ENCODE data around the gene SELENOO. TPM values are rescaled to one million over a fixed set of nuclear protein-coding genes. Genes with fewer than 3 reads are reported as not detected.

The SELENOO gene
- total RNA-seq, 1 experiment from 2014 or later = 28.6 TPM

DNA sequence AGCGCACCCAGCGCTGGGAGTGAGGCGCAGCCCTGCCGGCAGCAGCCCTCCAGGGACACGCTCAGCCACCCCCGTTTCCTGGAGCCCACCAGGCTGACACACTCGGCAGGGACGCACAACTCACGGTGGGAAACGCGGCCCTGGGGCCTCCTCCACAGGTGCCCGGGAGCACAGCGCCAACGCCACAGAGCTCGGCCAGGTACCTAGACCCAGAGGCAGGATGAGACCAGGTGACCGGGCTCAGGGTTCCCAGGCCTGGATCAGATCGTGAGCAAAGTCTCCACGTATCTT is 26.0 kb downstream of the SELENOO start:
- Mint-ChIP-seq H3K4me3 (ENCODE audit: low read depth, unreplicated experiment) (no peak overlapping the region), H3K27ac (ENCODE audit: unreplicated experiment) (no peak overlapping the region), H3K9me3 (ENCODE audit: low read depth, unreplicated experiment) (no peaks in the 10 kb centered on the region), H3K36me3 (ENCODE audit: insufficient read depth, unreplicated experiment) (peaks cover 57% of the 10 kb centered on the region), H3K27me3 (ENCODE audit: unreplicated experiment) (no peaks in the 10 kb centered on the region), H3K4me1 (ENCODE audit: low read depth, unreplicated experiment) (no peaks in the 10 kb centered on the region)
- no peak for DNase-seq
- intact Hi-C loops (cut with micrococcal nuclease; ENCODE audit: unreplicated experiment) = no loop called here
- BruUV-seq (replicated peaks) = no TSS peak
- CTCF ChIA-PET = interaction anchor here (0.5 kb wide), 1 partner anchor 67 kb away, joined by 3 read pairs; no protein-coding TSS in a partner anchor
- TF ChIP-seq CTCF (IDR thresholded peaks at IDR 0.05; ENCODE audit: unreplicated experiment) = no peak

- Mint-ChIP-seq H3K36me3 (ENCODE audit: insufficient read depth, unreplicated experiment) (peaks cover 57% of the 10 kb centered on the region), H3K4me3 (ENCODE audit: low read depth, unreplicated experiment) (no peak overlapping the region), H3K4me1 (ENCODE audit: low read depth, unreplicated experiment) (no peaks in the 10 kb centered on the region), H3K27ac (ENCODE audit: unreplicated experiment) (no peak overlapping the region), H3K9me3 (ENCODE audit: low read depth, unreplicated experiment) (no peaks in the 10 kb centered on the region), H3K27me3 (ENCODE audit: unreplicated experiment) (no peaks in the 10 kb centered on the region)
- TF ChIP-seq CTCF (IDR thresholded peaks at IDR 0.05; ENCODE audit: unreplicated experiment) = no peak
- CTCF ChIA-PET = interaction anchor here (0.5 kb wide), 1 partner anchor 66 kb away, joined by 3 read pairs; no protein-coding TSS in a partner anchor
- no TSS peak for BruUV-seq (replicated peaks)
- intact Hi-C loops (cut with micrococcal nuclease; ENCODE audit: unreplicated experiment) = no loop called here
- DNase-seq = no peak
Measured at GRCh38 chr22:50227579-50228215, 26.9 kb downstream of the SELENOO start.

DNA sequence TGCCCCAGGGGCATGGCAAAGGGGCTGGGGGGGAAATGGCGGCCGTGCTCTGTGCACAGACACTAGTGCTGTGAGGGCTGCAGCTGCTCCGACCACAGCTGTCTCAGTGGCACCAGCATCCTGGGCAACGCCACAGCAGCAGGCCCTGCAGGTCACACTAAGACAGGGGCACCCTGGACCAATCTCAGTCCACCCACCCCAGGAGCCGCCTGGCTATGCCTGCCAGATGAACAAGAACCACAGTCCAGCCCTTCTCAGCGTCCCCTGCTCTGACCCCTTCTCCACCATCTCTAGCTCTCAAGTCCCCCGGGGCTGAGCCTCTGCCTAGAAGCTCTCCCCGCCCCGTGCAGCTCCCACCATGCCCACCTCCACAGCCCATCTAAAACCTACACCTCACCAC is 27.6 kb downstream of the SELENOO start:
- CTCF ChIA-PET = no interaction called here

DNA sequence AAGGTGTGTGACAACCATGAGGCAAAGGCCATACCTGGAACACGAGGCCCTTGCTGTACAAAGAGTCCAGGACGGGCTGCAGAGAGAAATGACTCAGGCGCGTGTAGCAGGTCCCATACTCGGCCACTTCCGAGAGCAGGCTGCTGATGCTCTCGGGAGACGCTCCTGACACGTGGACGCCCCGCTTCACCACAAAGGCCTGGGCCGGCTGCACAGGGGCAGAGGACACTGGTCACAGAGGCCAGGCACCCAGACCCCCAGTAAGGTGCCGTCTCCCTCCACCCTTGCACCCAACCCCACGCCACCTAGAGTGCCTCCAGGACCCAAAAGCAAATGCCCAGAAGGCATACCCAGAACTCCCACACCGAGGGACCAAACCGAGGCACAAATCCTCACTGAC is 28.6 kb downstream of the SELENOO start:
- Mint-ChIP-seq H3K9me3 (ENCODE audit: low read depth, unreplicated experiment) (no peaks in the 10 kb centered on the region), H3K4me1 (ENCODE audit: low read depth, unreplicated experiment) (no peaks in the 10 kb centered on the region), H3K27ac (ENCODE audit: unreplicated experiment) (no peak overlapping the region), H3K36me3 (ENCODE audit: insufficient read depth, unreplicated experiment) (peaks cover 49% of the 10 kb centered on the region), H3K27me3 (ENCODE audit: unreplicated experiment) (no peaks in the 10 kb centered on the region), H3K4me3 (ENCODE audit: low read depth, unreplicated experiment) (no peak overlapping the region)
- no peak for DNase-seq
- no peak for TF ChIP-seq CTCF (IDR thresholded peaks at IDR 0.05; ENCODE audit: unreplicated experiment)
- BruUV-seq (replicated peaks) = no TSS peak
- intact Hi-C loops (cut with micrococcal nuclease; ENCODE audit: unreplicated experiment) = no loop called here
- CTCF ChIA-PET = no interaction called here

More for the DNA sequence above, 27.6 kb downstream of the SELENOO start:
- DNase-seq = no peak
- TF ChIP-seq CTCF (IDR thresholded peaks at IDR 0.05; ENCODE audit: unreplicated experiment) = no peak
- Mint-ChIP-seq H3K9me3 (ENCODE audit: low read depth, unreplicated experiment) (no peaks in the 10 kb centered on the region), H3K27ac (ENCODE audit: unreplicated experiment) (no peak overlapping the region), H3K27me3 (ENCODE audit: unreplicated experiment) (no peaks in the 10 kb centered on the region), H3K36me3 (ENCODE audit: insufficient read depth, unreplicated experiment) (peaks cover 51% of the 10 kb centered on the region), H3K4me1 (ENCODE audit: low read depth, unreplicated experiment) (no peaks in the 10 kb centered on the region), H3K4me3 (ENCODE audit: low read depth, unreplicated experiment) (no peak overlapping the region)
- intact Hi-C loops (cut with micrococcal nuclease; ENCODE audit: unreplicated experiment) = no loop called here
- no TSS peak for BruUV-seq (replicated peaks)

All from Calu3 (cell line).